ENCODE results near the gene TSPAN5.

DNA sequence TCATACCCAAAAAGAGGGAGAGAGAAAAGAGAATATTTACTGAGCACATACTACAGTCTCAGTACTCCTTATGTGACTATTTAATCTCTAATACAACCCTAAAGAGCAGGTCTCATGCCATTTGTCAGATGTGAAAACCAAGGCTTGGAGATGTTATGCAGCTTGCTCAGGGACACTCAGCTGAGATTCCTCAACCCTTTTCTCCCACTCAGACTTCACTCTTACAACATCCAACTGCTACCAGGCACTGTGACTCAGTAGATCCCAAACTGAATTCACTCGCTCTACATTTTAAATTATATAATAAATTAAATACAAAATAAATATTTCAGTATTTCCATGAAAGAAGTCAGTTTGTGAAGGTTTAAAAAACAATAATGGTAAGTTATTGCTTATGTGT, 53.7 kb downstream of the TSPAN5 start:
- TF ChIP-seq, protein P1, sequence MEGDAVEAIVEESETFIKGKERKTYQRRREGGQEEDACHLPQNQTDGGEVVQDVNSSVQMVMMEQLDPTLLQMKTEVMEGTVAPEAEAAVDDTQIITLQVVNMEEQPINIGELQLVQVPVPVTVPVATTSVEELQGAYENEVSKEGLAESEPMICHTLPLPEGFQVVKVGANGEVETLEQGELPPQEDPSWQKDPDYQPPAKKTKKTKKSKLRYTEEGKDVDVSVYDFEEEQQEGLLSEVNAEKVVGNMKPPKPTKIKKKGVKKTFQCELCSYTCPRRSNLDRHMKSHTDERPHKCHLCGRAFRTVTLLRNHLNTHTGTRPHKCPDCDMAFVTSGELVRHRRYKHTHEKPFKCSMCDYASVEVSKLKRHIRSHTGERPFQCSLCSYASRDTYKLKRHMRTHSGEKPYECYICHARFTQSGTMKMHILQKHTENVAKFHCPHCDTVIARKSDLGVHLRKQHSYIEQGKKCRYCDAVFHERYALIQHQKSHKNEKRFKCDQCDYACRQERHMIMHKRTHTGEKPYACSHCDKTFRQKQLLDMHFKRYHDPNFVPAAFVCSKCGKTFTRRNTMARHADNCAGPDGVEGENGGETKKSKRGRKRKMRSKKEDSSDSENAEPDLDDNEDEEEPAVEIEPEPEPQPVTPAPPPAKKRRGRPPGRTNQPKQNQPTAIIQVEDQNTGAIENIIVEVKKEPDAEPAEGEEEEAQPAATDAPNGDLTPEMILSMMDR (IDR thresholded peaks at IDR 0.05), result no peak
- no peak for TF ChIP-seq POLR2A (IDR thresholded peaks at IDR 0.05)
- no peak for TF ChIP-seq POLR2AphosphoS5 (IDR thresholded peaks at IDR 0.05)

Measured in breast epithelium (tissue), 3 donors.